ENCODE data around the gene PRR20G.
"Not testable (repeated sequence)": the region's sequence is repeated elsewhere in the genome, so short reads cannot be mapped to it uniquely, and the experiment has no call there.

The PRR20G gene

GRCh38 chr3:127323581-127323980 lies 35.7 kb upstream of the PRR20G start:
- H3K4me1 ChIP-seq (ENCODE audit: control insufficient read depth in 2 of 2, insufficient read depth in 2 of 2, low read length in 2 of 2) = no peaks in the 10 kb centered on the region
- no peak overlapping the region for H3K27ac ChIP-seq (ENCODE audit: low read depth in 2 of 2, low read length in 2 of 2)
- H3K9ac ChIP-seq (ENCODE audit: low read depth in 1 of 2, low read length in 2 of 2) = no peak overlapping the region
- H3K36me3 ChIP-seq (ENCODE audit: control insufficient read depth in 2 of 2, insufficient read depth in 2 of 2, low read length in 2 of 2) = no peaks in the 10 kb centered on the region
- H3K27me3 ChIP-seq (ENCODE audit: control insufficient read depth in 2 of 2, insufficient read depth in 2 of 2, low read length in 2 of 2) = no peaks in the 10 kb centered on the region
- H3K4me3 ChIP-seq (ENCODE audit: low read length in 2 of 2) = no peak overlapping the region
- no peaks in the 10 kb centered on the region for H3K9me3 ChIP-seq (ENCODE audit: control insufficient read depth in 2 of 2, low read length in 2 of 2)

- H3K9ac ChIP-seq (ENCODE audit: low read depth in 1 of 2, low read length in 2 of 2) = no peak overlapping the region
- no peaks in the 10 kb centered on the region for H3K36me3 ChIP-seq (ENCODE audit: control insufficient read depth in 2 of 2, insufficient read depth in 2 of 2, low read length in 2 of 2)
- no peaks in the 10 kb centered on the region for H3K4me1 ChIP-seq (ENCODE audit: control insufficient read depth in 2 of 2, insufficient read depth in 2 of 2, low read length in 2 of 2)
These were observed 33.5 kb upstream of the PRR20G start for GRCh38 chr3:127321371-127321770.

GRCh38 chr3:127320529-127321121 lies 32.8 kb upstream of the PRR20G start:
- no peak overlapping the region for H3K27ac ChIP-seq (ENCODE audit: low read depth in 2 of 2, low read length in 2 of 2)
- no peaks in the 10 kb centered on the region for H3K9me3 ChIP-seq (ENCODE audit: control insufficient read depth in 2 of 2, low read length in 2 of 2)
- H3K4me3 ChIP-seq (ENCODE audit: low read length in 2 of 2) = no peak overlapping the region
- no peaks in the 10 kb centered on the region for H3K36me3 ChIP-seq (ENCODE audit: control insufficient read depth in 2 of 2, insufficient read depth in 2 of 2, low read length in 2 of 2)
- peaks cover 0 to 2% of the 10 kb centered on the region in 2 donors for H3K27me3 ChIP-seq (ENCODE audit: control insufficient read depth in 2 of 2, insufficient read depth in 2 of 2, low read length in 2 of 2)
- no peak overlapping the region for H3K9ac ChIP-seq (ENCODE audit: low read depth in 1 of 2, low read length in 2 of 2)
- H3K4me1 ChIP-seq (ENCODE audit: control insufficient read depth in 2 of 2, insufficient read depth in 2 of 2, low read length in 2 of 2) = no peaks in the 10 kb centered on the region

More at GRCh38 chr3:127321371-127321770, 33.5 kb upstream of the PRR20G start:
- Histone ChIP-seq H3K4me3 (ENCODE audit: low read length in 2 of 2) (no peak overlapping the region), H3K27ac (ENCODE audit: low read depth in 2 of 2, low read length in 2 of 2) (no peak overlapping the region), H3K9me3 (ENCODE audit: control insufficient read depth in 2 of 2, low read length in 2 of 2) (no peaks in the 10 kb centered on the region), H3K27me3 (ENCODE audit: control insufficient read depth in 2 of 2, insufficient read depth in 2 of 2, low read length in 2 of 2) (peaks cover 0 to 2% of the 10 kb centered on the region in 2 donors)

- no peaks in the 10 kb centered on the region for H3K9me3 ChIP-seq (ENCODE audit: control insufficient read depth in 2 of 2, low read length in 2 of 2)
- H3K4me3 ChIP-seq (ENCODE audit: low read length in 2 of 2) = no peak overlapping the region
- H3K36me3 ChIP-seq (ENCODE audit: control insufficient read depth in 2 of 2, insufficient read depth in 2 of 2, low read length in 2 of 2) = no peaks in the 10 kb centered on the region
- H3K27me3 ChIP-seq (ENCODE audit: control insufficient read depth in 2 of 2, insufficient read depth in 2 of 2, low read length in 2 of 2) = peaks cover 0 to 4% of the 10 kb centered on the region in 2 donors
- no peak overlapping the region for H3K27ac ChIP-seq (ENCODE audit: low read depth in 2 of 2, low read length in 2 of 2)
- H3K9ac ChIP-seq (ENCODE audit: low read depth in 1 of 2, low read length in 2 of 2) = no peak overlapping the region
- no peaks in the 10 kb centered on the region for H3K4me1 ChIP-seq (ENCODE audit: control insufficient read depth in 2 of 2, insufficient read depth in 2 of 2, low read length in 2 of 2)
These were observed 28.8 kb upstream of the PRR20G start for GRCh38 chr3:127316685-127317084.

GRCh38 chr3:127312818-127313217 lies 25.0 kb upstream of the PRR20G start:
- peaks cover 0 to 2% of the 10 kb centered on the region in 2 donors for H3K27me3 ChIP-seq (ENCODE audit: control insufficient read depth in 2 of 2, insufficient read depth in 2 of 2, low read length in 2 of 2)
- no peaks in the 10 kb centered on the region for H3K9me3 ChIP-seq (ENCODE audit: control insufficient read depth in 2 of 2, low read length in 2 of 2)
- no peak overlapping the region for H3K9ac ChIP-seq (ENCODE audit: low read depth in 1 of 2, low read length in 2 of 2)
- H3K36me3 ChIP-seq (ENCODE audit: control insufficient read depth in 2 of 2, insufficient read depth in 2 of 2, low read length in 2 of 2) = no peaks in the 10 kb centered on the region
- no peak overlapping the region for H3K27ac ChIP-seq (ENCODE audit: low read depth in 2 of 2, low read length in 2 of 2)
- no peaks in the 10 kb centered on the region for H3K4me1 ChIP-seq (ENCODE audit: control insufficient read depth in 2 of 2, insufficient read depth in 2 of 2, low read length in 2 of 2)
- H3K4me3 ChIP-seq (ENCODE audit: low read length in 2 of 2) = no peak overlapping the region

GRCh38 chr3:127308821-127309220 lies 21.0 kb upstream of the PRR20G start:
- not testable (repeated sequence) for H3K36me3 ChIP-seq (ENCODE audit: control insufficient read depth in 2 of 2, insufficient read depth in 2 of 2, low read length in 2 of 2); H3K27ac ChIP-seq (ENCODE audit: low read depth in 2 of 2, low read length in 2 of 2); H3K9me3 ChIP-seq (ENCODE audit: control insufficient read depth in 2 of 2, low read length in 2 of 2); H3K4me1 ChIP-seq (ENCODE audit: control insufficient read depth in 2 of 2, insufficient read depth in 2 of 2, low read length in 2 of 2); H3K9ac ChIP-seq (ENCODE audit: low read depth in 1 of 2, low read length in 2 of 2); H3K27me3 ChIP-seq (ENCODE audit: control insufficient read depth in 2 of 2, insufficient read depth in 2 of 2, low read length in 2 of 2); H3K4me3 ChIP-seq (ENCODE audit: low read length in 2 of 2)

GRCh38 chr3:127307916-127308315 lies 20.1 kb upstream of the PRR20G start:
- Histone ChIP-seq H3K27ac (ENCODE audit: low read depth in 2 of 2, low read length in 2 of 2) (no peak overlapping the region), H3K36me3 (ENCODE audit: control insufficient read depth in 2 of 2, insufficient read depth in 2 of 2, low read length in 2 of 2) (no peaks in the 10 kb centered on the region), H3K9ac (ENCODE audit: low read depth in 1 of 2, low read length in 2 of 2) (no peak overlapping the region), H3K4me1 (ENCODE audit: control insufficient read depth in 2 of 2, insufficient read depth in 2 of 2, low read length in 2 of 2) (peaks cover 0 to 6% of the 10 kb centered on the region in 2 donors), H3K27me3 (ENCODE audit: control insufficient read depth in 2 of 2, insufficient read depth in 2 of 2, low read length in 2 of 2) (no peaks in the 10 kb centered on the region), H3K4me3 (ENCODE audit: low read length in 2 of 2) (no peak overlapping the region), H3K9me3 (ENCODE audit: control insufficient read depth in 2 of 2, low read length in 2 of 2) (no peaks in the 10 kb centered on the region)

- Histone ChIP-seq H3K4me3 (ENCODE audit: low read length in 2 of 2) (no peak overlapping the region), H3K4me1 (ENCODE audit: control insufficient read depth in 2 of 2, insufficient read depth in 2 of 2, low read length in 2 of 2) (peaks cover 0 to 6% of the 10 kb centered on the region in 2 donors), H3K9me3 (ENCODE audit: control insufficient read depth in 2 of 2, low read length in 2 of 2) (no peaks in the 10 kb centered on the region), H3K27me3 (ENCODE audit: control insufficient read depth in 2 of 2, insufficient read depth in 2 of 2, low read length in 2 of 2) (no peaks in the 10 kb centered on the region), H3K27ac (ENCODE audit: low read depth in 2 of 2, low read length in 2 of 2) (no peak overlapping the region), H3K36me3 (ENCODE audit: control insufficient read depth in 2 of 2, insufficient read depth in 2 of 2, low read length in 2 of 2) (no peaks in the 10 kb centered on the region), H3K9ac (ENCODE audit: low read depth in 1 of 2, low read length in 2 of 2) (no peak overlapping the region)
These were observed 19.4 kb upstream of the PRR20G start for GRCh38 chr3:127307112-127307835.

- H3K27ac ChIP-seq (ENCODE audit: low read depth in 2 of 2, low read length in 2 of 2) = no peak overlapping the region
- peaks cover 0 to 6% of the 10 kb centered on the region in 2 donors for H3K4me1 ChIP-seq (ENCODE audit: control insufficient read depth in 2 of 2, insufficient read depth in 2 of 2, low read length in 2 of 2)
- no peaks in the 10 kb centered on the region for H3K9me3 ChIP-seq (ENCODE audit: control insufficient read depth in 2 of 2, low read length in 2 of 2)
- no peak overlapping the region for H3K9ac ChIP-seq (ENCODE audit: low read depth in 1 of 2, low read length in 2 of 2)
- no peak overlapping the region for H3K4me3 ChIP-seq (ENCODE audit: low read length in 2 of 2)
- H3K27me3 ChIP-seq (ENCODE audit: control insufficient read depth in 2 of 2, insufficient read depth in 2 of 2, low read length in 2 of 2) = no peaks in the 10 kb centered on the region
- no peaks in the 10 kb centered on the region for H3K36me3 ChIP-seq (ENCODE audit: control insufficient read depth in 2 of 2, insufficient read depth in 2 of 2, low read length in 2 of 2)
These were observed 18.7 kb upstream of the PRR20G start for GRCh38 chr3:127306361-127307111.

- Histone ChIP-seq H3K36me3 (ENCODE audit: control insufficient read depth in 2 of 2, insufficient read depth in 2 of 2, low read length in 2 of 2) (no peaks in the 10 kb centered on the region), H3K4me1 (ENCODE audit: control insufficient read depth in 2 of 2, insufficient read depth in 2 of 2, low read length in 2 of 2) (peaks cover 0 to 6% of the 10 kb centered on the region in 2 donors), H3K9ac (ENCODE audit: low read depth in 1 of 2, low read length in 2 of 2) (no peak overlapping the region), H3K4me3 (ENCODE audit: low read length in 2 of 2) (no peak overlapping the region), H3K27me3 (ENCODE audit: control insufficient read depth in 2 of 2, insufficient read depth in 2 of 2, low read length in 2 of 2) (no peaks in the 10 kb centered on the region), H3K9me3 (ENCODE audit: control insufficient read depth in 2 of 2, low read length in 2 of 2) (no peaks in the 10 kb centered on the region), H3K27ac (ENCODE audit: low read depth in 2 of 2, low read length in 2 of 2) (no peak overlapping the region)
These were observed 17.7 kb upstream of the PRR20G start for GRCh38 chr3:127305499-127306060.
